Measurements from ENCODE around the gene RANBP1.

Gene RANBP1

DNA sequence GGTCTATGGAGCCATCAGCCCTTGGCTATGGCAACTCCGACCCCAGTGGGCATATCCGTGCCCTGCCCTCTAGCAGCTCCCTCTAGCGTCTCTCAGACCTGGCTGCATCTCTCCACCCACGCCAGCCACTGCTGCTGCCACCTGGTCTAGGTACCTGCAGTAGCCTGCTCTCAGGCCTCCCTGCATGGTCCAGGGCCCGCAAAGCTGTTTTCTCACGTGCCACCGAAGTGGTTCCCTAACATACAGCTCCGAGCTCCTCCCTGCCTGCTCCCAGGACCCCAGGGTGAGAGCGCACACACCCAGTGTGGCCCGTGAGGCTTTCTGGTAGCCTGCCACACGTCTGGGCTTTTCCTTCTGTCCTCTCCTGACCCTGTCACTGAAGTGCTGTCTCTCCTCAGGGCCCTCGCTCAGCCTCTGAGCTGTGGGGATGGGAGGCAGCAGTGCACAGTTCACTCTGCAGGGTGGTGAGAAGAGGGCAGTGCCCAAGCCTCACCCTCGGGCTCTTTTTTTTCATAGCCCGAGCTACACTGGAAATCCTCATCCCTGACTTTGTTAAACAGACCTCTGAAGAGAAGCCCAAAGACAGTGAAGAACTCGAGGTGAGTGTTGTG is 21.6 kb upstream of the RANBP1 start:
- H3K4me3 ChIP-seq (ENCODE audit: low read length): no peak overlapping the region
- no peak for DNase-seq (ENCODE audit: low read depth)
- TF ChIP-seq, protein P1, sequence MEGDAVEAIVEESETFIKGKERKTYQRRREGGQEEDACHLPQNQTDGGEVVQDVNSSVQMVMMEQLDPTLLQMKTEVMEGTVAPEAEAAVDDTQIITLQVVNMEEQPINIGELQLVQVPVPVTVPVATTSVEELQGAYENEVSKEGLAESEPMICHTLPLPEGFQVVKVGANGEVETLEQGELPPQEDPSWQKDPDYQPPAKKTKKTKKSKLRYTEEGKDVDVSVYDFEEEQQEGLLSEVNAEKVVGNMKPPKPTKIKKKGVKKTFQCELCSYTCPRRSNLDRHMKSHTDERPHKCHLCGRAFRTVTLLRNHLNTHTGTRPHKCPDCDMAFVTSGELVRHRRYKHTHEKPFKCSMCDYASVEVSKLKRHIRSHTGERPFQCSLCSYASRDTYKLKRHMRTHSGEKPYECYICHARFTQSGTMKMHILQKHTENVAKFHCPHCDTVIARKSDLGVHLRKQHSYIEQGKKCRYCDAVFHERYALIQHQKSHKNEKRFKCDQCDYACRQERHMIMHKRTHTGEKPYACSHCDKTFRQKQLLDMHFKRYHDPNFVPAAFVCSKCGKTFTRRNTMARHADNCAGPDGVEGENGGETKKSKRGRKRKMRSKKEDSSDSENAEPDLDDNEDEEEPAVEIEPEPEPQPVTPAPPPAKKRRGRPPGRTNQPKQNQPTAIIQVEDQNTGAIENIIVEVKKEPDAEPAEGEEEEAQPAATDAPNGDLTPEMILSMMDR (IDR thresholded peaks at IDR 0.05; ENCODE audit: insufficient read depth, low read depth, low read length, missing control alignments): no peak

DNA sequence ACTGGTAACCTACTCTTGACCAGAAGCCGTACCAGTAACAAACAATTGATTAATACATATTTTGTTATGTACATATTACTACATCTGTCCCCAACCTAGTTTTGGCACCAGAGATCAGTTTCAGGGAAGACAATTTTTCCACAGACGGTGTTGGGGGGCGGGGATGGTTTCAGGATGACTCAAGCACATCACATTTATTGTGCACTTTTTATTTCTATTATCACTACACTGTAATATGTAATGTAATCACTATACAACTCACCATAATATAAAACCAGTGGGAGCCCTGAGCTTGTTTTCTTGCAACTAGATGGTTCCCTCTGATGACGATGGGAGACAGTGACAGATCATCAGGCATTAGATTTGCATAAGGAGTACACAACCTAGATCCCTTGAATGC is 20.4 kb upstream of the RANBP1 start:
- TF ChIP-seq, protein P1 (IDR thresholded peaks at IDR 0.05; ENCODE audit: insufficient read depth, low read depth, low read length, missing control alignments): no peak
- H3K4me3 ChIP-seq (ENCODE audit: low read length): no peak overlapping the region
- no peak for DNase-seq (ENCODE audit: low read depth)

DNA sequence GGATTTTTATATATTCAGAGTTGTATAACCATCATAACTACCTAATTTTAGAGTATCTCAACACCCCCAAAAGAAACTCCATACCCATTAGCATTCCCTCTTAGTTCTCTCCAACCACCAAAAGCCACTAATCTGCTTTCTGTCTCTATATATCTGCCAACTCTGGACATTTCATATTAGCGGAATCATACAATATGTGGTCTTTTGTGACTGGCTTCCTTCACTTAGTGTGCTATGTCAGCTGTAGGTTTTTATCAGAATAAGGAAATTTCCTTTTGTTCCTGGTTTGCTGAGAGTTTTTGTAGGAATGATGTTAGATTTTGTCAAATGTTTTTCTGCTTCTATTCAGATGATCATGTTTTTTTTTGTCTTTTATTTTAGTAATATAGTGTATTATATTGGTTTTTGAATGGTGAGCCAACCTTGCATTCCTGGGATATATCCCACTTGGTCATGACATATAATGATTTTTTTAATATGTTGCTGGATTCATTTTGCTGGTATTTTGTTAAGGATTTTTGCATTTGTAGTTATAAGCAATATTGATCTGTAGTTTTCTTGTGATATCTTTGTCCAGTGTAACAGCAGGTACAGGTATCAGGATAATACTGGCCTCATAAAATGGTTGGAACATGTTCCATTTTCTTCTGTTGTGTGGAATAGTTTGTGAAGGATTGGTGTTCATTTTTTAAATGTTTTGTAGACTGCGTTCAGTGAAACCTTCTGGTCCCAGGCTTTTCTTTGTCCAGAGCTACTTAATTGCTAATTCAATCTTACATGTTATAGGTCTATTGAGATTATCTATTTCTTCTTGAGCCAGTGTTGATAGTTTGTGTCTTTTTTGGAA is 19.1 kb upstream of the RANBP1 start:
- TF ChIP-seq, protein P1 (IDR thresholded peaks at IDR 0.05; ENCODE audit: insufficient read depth, low read depth, low read length, missing control alignments): no peak
- DNase-seq (ENCODE audit: low read depth): no peak
- no peak overlapping the region for H3K4me3 ChIP-seq (ENCODE audit: low read length)

DNA sequence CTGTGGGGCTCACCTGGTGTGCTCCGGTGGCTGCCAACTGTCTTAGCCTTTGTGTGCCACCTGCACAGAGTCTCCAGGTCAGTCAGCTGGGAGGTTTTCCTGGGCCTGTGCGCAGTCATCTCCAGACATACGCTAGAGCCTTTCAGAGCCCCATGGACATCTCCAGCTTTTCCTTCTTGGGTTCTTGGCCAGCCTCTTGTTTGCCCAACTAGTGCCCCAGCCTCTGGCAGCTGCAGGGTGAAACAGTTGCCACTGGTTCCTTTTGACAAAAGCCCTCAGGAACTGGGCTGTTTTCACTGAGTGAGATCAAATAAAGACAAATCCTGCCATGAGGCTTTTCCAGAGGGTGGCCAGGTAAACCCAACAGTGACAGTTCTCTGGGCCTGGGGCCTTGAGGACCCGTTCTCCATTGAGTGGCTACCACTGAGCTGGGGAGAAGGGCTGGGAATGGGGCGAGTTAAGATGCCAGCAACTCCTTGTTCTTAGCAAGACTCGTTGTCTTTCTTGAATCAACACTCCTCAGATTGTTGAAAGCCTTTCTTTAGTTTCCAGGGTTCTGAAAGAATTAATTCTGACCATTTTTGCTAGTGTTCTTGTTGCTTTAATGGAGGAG is 16.7 kb upstream of the RANBP1 start:
- no peak for DNase-seq (ENCODE audit: low read depth)
- TF ChIP-seq, protein P1 (IDR thresholded peaks at IDR 0.05; ENCODE audit: insufficient read depth, low read depth, low read length, missing control alignments): no peak
- H3K4me3 ChIP-seq (ENCODE audit: low read length): no peak overlapping the region

DNA sequence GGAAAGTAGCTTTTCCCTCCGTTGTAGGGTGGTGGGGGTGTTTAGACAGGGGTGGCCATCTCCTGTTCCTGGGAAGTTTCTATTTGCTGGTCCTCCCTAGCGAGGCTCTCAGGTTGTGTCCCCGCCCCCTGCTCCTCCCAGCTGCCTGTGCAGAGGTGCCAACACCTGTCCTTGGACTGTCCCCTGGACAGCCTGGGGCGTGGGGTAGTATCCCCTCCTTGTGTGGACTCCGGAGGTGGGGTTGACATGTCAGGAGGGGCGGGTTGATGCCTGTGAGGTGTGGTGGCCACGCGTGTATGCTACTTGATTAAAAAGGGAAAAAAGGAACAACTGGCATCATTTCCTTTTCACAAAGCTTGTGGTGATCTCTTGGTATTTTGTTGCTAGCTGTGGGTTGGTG is 14.3 kb upstream of the RANBP1 start:
- no peak overlapping the region for H3K4me3 ChIP-seq (ENCODE audit: low read length)
- no peak for DNase-seq (ENCODE audit: low read depth)

DNA sequence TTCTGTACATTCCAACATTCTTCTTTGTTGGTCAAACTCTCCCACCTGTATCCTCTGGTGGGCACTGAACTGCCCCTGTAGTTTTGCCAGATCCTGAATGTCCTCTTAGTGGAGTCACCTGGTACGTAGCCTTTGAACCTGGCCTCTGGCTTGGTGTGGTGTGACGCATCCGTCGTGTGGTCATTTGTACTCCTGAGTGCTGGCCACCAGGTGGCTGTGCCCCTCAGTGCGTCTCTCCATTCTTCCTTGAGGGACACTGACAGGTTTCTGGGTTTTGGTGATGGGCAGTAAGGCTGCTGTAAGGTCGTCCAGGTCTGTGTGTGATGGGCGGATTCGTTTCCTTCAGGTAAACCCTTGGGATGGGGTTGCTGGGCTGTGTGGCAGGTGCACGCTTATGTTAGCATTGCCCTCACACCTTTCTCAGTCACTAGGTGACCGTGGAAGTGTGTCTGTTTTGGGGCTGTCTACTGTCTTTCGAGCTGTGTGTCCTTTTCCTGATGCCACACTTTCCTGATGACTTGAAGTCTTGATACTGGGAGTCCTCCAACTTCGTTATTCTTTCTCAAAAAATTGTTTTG is 13.6 kb upstream of the RANBP1 start:
- TF ChIP-seq, protein P1 (IDR thresholded peaks at IDR 0.05; ENCODE audit: insufficient read depth, low read depth, low read length, missing control alignments): no peak
- no peak for DNase-seq (ENCODE audit: low read depth)
- H3K4me3 ChIP-seq (ENCODE audit: low read length): no peak overlapping the region

More for the DNA sequence above, 14.3 kb upstream of the RANBP1 start:
- TF ChIP-seq, protein P1 (IDR thresholded peaks at IDR 0.05; ENCODE audit: insufficient read depth, low read depth, low read length, missing control alignments): no peak
